Gastroesophageal sphincter (tissue), 3 donors: ENCODE measurements around the gene DPYD.

Experiments
- POLR2A ChIP-seq, 2 donors: fragments of 450-650 bp; IDR thresholded peaks; one replicate each; pipeline ENCODE4 v1.6.1; 2017; ENCODE audit warnings: antibody characterized with exemption in 2 of 2, mild to moderate bottlenecking in 2 of 2, moderate library complexity in 1 of 2
- POLR2AphosphoS5 ChIP-seq: sonication (generic); formaldehyde crosslinking; IDR thresholded peaks from one replicate; pipeline ENCODE4 v1.6.1; 2017; ENCODE audit warnings: antibody characterized with exemption
- TF ChIP-seq, protein P1 (sequence below), 4 experiments: fragments of 200-600 bp in 2 of 4; fragments of 450-650 bp in 2 of 4; sonication (generic) in 1 of 4; IDR thresholded peaks; one replicate each; pipeline ENCODE4 v1.5.1; 2017 to 2019; ENCODE audit warnings: antibody characterized with exemption in 4 of 4, mild to moderate bottlenecking in 2 of 4, moderate library complexity in 2 of 4

DNA sequence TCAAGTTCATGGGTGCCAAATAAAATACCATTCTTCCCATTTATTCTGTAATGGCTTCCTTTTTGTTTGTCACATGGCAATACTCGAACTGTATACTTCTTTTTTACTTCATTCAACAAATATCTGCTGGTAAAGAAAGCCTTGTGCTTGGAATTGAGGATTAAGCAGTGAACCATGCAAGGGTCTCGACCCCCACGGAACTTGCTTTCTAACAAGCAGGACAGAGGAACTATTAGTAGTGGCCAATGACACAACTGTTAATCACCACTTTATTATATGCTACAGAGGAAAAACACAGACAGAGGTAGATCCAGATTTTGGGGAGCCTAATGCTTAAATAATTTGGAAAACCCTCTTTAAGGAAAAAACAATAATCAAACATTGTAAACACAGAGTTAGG lies 542.2 kb downstream of the DPYD start:
- TF ChIP-seq POLR2A (IDR thresholded peaks at IDR 0.05) (no peak), POLR2AphosphoS5 (no peak)
- TF ChIP-seq, protein P1, sequence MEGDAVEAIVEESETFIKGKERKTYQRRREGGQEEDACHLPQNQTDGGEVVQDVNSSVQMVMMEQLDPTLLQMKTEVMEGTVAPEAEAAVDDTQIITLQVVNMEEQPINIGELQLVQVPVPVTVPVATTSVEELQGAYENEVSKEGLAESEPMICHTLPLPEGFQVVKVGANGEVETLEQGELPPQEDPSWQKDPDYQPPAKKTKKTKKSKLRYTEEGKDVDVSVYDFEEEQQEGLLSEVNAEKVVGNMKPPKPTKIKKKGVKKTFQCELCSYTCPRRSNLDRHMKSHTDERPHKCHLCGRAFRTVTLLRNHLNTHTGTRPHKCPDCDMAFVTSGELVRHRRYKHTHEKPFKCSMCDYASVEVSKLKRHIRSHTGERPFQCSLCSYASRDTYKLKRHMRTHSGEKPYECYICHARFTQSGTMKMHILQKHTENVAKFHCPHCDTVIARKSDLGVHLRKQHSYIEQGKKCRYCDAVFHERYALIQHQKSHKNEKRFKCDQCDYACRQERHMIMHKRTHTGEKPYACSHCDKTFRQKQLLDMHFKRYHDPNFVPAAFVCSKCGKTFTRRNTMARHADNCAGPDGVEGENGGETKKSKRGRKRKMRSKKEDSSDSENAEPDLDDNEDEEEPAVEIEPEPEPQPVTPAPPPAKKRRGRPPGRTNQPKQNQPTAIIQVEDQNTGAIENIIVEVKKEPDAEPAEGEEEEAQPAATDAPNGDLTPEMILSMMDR (IDR thresholded peaks at IDR 0.05): no peak
